Stimulated activated CD4-positive, alpha-beta T cell treated with anti-CD3 and anti-CD28 coated beads, Interleukin-15, amount 100 ng/mL, for 24 hours (primary cell): ENCODE results near the gene EXOC1L.

Experiments used
- DNase-seq: peaks from one replicate; pipeline ENCODE4 v3.0.0-alpha.2; 2020

The EXOC1L gene

GRCh38 chr4:55884851-55885219, 65.2 kb downstream of the EXOC1L start:
- no peak for DNase-seq
